Embryonic facial prominence (tissue), 1 donor: ENCODE data around the gene GPBAR1.

Experiments
- DNase-seq: peaks from one replicate; pipeline ENCODE4 v3.0.0-alpha.2; 2016; ENCODE audit errors: extremely low spot score

Gene GPBAR1

GRCh38 chr2:218285604-218286003 is 24.8 kb downstream of the GPBAR1 start:
- no peak for DNase-seq

GRCh38 chr2:218286570-218287459 is 26.0 kb downstream of the GPBAR1 start:
- peak; percentile 86 for DNase-seq

- no peak for DNase-seq
Observed at GRCh38 chr2:218289639-218290315, 29.0 kb downstream of the GPBAR1 start.

GRCh38 chr2:218290316-218291261 is 29.8 kb downstream of the GPBAR1 start:
- DNase-seq: no peak

DNA sequence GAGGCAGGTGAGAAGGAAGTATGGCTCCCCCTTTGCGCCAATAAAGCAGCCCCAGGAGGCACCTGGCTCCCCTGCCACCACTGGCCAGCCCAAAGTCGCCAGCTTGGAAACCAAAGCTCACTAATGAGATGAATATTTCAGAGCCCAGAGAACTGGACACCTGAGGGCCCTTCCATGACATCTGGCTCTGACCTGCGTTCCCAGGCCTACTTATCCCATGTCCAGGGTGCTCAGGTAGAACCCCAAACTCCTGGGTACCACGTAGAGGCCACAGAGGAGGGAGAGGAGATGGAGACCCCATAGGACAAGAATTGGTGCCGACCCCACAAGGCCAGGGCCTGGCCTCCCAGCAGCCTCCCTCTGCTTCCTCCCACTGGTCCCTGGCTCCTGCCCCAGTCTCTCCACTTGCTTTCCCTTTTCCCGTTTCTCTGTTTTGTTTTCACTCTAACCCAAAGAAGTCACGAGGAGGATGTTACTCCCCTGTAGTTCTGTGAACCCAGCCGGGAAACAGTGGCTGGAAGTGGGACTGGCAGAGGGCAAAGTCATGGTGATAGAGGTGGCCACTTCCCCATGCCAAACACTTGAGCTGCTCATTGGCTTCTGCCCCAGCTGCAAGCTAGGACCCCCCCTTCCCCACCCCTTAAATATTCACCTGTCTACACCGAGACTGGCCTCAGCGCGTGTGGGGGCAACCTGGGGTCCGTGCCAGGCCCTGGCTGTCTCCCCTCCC is 30.7 kb downstream of the GPBAR1 start:
- no peak for DNase-seq

DNA sequence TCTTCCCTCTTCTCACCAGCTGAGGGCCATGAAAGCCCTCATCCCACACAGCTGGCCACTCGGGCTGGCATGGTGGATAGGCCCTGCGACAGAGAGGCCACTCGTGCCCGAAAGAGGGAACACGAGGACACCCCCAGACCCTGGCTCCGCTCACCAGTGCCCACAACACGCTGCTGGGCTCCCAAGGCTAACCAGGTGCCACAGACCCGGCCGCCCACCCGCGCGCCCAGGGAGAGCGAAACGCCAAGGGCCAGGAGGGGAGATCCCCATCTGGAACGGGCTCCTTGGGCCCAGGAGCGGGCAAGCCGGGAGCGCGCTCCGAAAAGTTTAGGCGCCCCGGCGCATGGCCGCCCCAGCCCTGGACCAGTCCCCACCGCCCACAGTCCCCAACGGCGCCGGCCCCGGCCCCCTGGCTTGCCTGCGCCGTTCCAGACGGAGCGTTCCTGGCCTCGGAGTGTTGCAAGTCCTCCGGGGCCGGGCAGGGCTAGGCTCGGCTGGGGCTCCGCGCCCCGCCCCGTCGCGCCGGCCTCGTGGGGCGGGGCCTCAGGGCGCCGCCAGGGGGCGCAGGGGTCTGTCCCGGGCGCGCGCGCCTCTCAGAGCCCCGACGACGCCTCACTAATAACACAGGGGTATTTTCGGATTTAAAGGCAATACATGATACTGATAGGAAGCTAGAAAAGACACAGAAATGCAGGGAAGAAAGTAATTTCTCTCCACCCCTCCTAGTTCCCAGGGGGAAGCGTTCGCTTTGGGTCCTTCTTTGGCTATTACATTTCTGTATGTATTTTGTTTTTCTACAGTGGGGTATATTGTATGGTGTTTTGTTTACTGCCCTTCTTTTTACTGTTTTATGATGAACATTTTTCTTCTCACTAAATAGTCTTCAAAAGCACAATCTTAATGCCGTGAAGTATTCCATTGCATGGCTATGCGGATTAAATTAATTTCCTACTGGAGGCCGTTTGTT is 31.5 kb downstream of the GPBAR1 start, which contains the start of gene TMBIM1:
Gene TMBIM1 (minus strand): TSS at position 456 of the 967 bp plus-strand sequence. CDS start 10,362 bp downstream, outside the sequence.
- peak; percentile 53 for DNase-seq

DNA sequence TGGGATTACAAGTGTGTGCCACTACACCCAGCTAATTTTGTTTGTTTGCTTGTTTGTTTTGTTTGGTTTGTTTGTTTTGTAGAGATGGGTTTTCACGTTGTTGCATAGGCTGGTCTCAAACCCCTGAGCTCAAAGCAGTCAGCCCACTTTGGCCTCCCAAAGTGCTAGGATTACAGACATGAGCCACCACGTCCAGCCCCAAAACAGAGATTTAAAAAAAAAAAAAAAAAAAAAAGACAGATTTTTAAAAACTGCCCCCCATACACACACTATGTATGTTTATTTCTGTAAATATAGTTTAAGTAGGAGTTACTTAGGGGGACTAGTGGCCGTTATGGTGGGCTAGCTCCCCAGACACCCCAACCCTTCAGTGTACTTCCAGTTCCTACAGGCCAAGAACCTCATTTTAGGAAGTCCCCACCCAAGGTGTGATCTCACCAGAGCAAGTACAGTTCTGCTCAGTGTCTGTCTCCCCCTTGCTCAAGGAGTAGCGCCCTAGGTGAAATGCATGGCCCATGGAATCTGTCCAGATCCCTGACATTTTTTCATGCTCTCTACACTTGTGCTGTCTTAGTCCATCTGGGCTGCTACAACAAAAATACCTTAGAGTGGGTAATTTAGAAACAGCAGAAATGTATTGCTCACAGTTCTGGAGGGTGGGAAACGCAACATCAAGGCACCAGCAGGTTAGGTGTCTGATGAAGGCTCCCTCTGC is 33.1 kb downstream of the GPBAR1 start:
- DNase-seq: no peak

GRCh38 chr2:218294430-218295022 is 33.7 kb downstream of the GPBAR1 start:
- DNase-seq: no peak

- no peak for DNase-seq
Observed at GRCh38 chr2:218295029-218295428, 34.2 kb downstream of the GPBAR1 start.

DNA sequence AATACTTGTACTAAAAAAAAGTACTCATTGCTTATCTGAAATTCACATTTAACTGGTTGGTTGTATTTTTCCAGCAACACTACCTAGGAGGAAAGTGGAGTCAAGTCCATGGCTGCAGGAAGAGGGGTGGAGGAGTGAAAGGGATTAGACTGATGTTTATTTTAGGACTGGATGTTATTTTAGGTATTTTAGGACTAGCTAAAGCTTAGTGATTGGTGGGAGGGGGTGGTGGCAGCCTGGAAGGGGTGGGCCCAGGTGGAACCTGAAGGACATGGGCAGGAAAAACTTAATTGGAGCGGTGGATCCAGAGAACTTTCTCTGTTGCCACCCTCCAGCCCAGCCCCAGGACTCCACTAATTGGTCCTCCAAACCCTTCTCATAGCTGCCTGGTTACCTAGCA is 35.4 kb downstream of the GPBAR1 start:
- DNase-seq: no peak

- no peak for DNase-seq
Observed at GRCh38 chr2:218296847-218297246, 36.0 kb downstream of the GPBAR1 start.

GRCh38 chr2:218298314-218298875 is 37.6 kb downstream of the GPBAR1 start:
- DNase-seq: no peak

GRCh38 chr2:218300141-218300540 is 39.3 kb downstream of the GPBAR1 start:
- no peak for DNase-seq

GRCh38 chr2:218301176-218301819 is 40.5 kb downstream of the GPBAR1 start:
- DNase-seq: peak; percentile 75

DNA sequence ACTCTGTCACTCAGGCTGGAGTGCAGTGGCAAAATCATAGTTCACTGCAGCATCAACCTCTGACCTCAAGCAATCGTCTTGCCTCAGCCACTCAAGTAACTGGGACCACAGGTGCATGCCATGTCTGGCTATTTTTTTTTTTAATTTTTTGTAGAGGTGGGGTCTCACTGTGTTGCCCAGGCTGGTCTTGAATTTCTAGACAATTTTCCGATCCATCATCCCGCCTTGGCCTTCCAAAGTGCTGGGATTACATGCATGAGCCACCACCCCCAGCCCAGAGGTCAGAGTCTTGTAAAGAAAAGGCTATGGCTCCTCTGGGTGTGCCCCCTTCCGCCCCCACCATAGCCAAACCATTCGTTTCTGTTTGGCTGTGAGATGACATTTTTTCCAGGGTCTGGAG is 44.6 kb downstream of the GPBAR1 start:
- DNase-seq: no peak

DNA sequence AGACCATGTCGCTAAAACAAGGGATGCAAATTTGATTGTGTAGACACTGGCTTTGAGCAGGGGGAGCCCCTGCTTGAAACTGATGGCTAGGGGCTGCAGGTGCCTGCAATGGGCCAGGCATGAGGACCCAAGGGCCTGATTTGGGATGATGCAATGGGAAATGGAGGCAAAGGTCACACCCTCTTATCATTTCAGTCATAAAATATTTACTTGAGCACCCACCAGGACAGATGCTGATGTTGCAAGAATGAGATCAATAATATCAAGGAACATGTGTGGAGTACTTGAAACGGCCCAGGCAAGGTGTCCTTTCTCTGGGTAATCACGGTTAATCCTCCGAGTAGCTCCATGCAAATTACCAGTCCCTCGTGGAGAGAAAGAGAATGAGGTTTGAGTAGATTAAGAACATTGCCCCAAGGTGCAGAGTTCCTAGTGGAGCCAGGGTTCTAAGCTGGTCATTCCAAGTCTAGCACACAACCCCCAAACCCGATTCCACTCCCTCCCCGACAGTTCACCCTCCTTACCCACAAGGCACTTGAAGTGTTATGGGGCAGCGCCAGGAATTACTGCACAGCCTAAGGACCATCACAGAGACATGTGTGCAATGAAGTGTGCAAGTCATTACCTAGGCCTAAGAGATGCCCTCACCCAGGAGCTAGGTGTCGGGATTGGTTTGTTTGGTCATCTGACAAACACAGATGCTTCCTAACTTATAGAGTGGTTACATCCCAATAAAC is 45.5 kb downstream of the GPBAR1 start:
- no peak for DNase-seq

DNA sequence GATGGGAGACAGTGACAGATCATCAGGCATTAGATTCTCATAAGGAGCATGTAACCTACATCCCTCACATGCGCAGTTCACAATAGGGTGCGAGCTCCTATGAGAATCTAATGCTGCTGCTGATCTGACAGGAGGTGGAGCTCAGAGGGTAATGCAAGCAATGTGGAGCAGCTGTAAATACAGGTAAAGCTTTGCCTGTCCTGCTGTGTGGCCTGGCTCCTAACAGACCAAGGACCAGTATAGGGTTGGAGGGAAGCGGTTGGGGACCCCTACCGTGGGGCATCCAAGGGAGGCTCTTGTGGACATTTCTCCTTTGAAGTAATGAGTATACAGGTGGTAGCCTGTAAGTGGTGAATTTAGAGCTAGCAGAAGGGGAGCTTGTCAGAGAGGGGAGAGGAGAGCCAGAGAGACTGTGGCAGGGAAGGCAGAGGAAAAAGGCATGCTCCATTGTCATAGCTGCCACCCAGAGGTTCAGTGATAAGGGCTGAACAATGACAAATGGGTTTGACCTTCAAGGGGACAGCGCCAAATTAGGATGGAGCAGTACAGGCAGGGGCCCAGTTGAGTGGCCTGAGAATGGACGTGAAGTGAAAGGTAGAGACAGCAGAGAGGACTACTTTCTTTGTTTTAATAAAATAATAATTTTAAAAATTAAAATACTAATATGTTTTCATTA is 46.7 kb downstream of the GPBAR1 start:
- no peak for DNase-seq
